AG10803 (cell line): ENCODE data around the gene CDKAL1.
"Not testable (repeated sequence)": the region's sequence is repeated elsewhere in the genome, so short reads cannot be mapped to it uniquely, and the experiment has no call there.

ENCODE experiments used
- DNase-seq: peaks from one replicate; pipeline ENCODE4 v3.0.0; 2010; ENCODE audit warnings: low read depth
- H3K4me3 ChIP-seq: 2 replicates; pipeline ENCODE4 v1.5.1; 2011; ENCODE audit warnings: mild to moderate bottlenecking, low read length, control low read depth
- CTCF ChIP-seq: conservative IDR thresholded peaks from 2 replicates; pipeline ENCODE4 v1.5.1; 2011; ENCODE audit warnings: mild to moderate bottlenecking, low read length, control low read depth, inconsistent platforms

Gene CDKAL1

GRCh38 chr6:20606831-20607230 is 72.6 kb downstream of the CDKAL1 start:
- DNase-seq = no peak
- H3K4me3 ChIP-seq = no peak overlapping the region
- no peak for TF ChIP-seq CTCF

GRCh38 chr6:20608356-20608755 is 74.1 kb downstream of the CDKAL1 start:
- no peak for DNase-seq
- no peak for TF ChIP-seq CTCF
- no peak overlapping the region for H3K4me3 ChIP-seq

GRCh38 chr6:20608905-20609304 is 74.6 kb downstream of the CDKAL1 start:
- TF ChIP-seq CTCF = no peak
- DNase-seq = no peak
- H3K4me3 ChIP-seq = no peak overlapping the region

GRCh38 chr6:20609924-20610323 is 75.7 kb downstream of the CDKAL1 start:
- DNase-seq, H3K4me3 ChIP-seq: not testable (repeated sequence)

GRCh38 chr6:20610636-20611370 is 76.5 kb downstream of the CDKAL1 start:
- no peak overlapping the region for H3K4me3 ChIP-seq
- peak; percentile 77 for DNase-seq
- no peak for TF ChIP-seq CTCF

GRCh38 chr6:20617537-20617936 is 83.3 kb downstream of the CDKAL1 start:
- DNase-seq, H3K4me3 ChIP-seq: not testable (repeated sequence)

GRCh38 chr6:20620043-20620442 is 85.8 kb downstream of the CDKAL1 start:
- no peak for TF ChIP-seq CTCF

GRCh38 chr6:20623761-20624160 is 89.5 kb downstream of the CDKAL1 start:
- no peak overlapping the region for H3K4me3 ChIP-seq
- TF ChIP-seq CTCF = no peak
- no peak for DNase-seq

More at GRCh38 chr6:20620043-20620442, 85.8 kb downstream of the CDKAL1 start:
- H3K4me3 ChIP-seq = no peak overlapping the region
- DNase-seq = no peak
